Measurements from ENCODE around the gene TIMM10. TPM values are rescaled to one million over a fixed set of nuclear protein-coding genes. Genes with fewer than 3 reads are reported as not detected.
A peak's percentile ranks its signal among the peaks of the same experiment; 100 is the strongest.
"Not testable (repeated sequence)": the region's sequence is repeated elsewhere in the genome, so short reads cannot be mapped to it uniquely, and the experiment has no call there.

Gene TIMM10
- total RNA-seq, 1 donor from 2014 or later = 55.8 TPM

DNA sequence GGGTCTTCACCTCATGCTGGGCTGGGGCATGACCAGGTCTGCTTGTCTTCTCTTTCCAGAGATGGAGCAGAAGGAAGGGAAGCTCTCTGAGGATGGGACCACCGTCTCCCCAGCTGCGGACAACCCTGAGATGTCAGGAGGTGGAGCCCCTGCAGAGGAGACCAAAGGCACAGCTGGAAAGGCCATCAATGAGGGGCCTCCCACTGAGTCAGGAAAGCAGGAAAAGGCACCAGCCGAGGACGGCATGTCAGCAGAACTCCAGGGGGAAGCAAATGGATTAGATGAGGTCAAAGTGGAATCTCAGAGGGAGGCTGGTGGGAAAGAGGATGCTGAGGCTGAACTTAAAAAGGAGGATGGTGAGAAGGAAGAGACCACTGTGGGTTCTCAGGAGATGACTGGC lies 12.0 kb upstream of the TIMM10 start:
- DNase-seq (ENCODE audit: low read depth in 2 of 2) = no peak

GRCh38 chr11:57541169-57541568 lies 10.6 kb upstream of the TIMM10 start:
- no peak for DNase-seq (ENCODE audit: low read depth in 2 of 2)

- DNase-seq (ENCODE audit: low read depth in 2 of 2) = no peak
Measured at GRCh38 chr11:57539342-57539741, 8.8 kb upstream of the TIMM10 start.

- no peak for DNase-seq (ENCODE audit: low read depth in 2 of 2)
Measured at GRCh38 chr11:57536947-57537619, 6.5 kb upstream of the TIMM10 start, which contains the start of gene SMTNL1. SMTNL1 (plus strand) TSS chr11:57537595; CDS start chr11:57542643, 5,048 bp downstream.

DNA sequence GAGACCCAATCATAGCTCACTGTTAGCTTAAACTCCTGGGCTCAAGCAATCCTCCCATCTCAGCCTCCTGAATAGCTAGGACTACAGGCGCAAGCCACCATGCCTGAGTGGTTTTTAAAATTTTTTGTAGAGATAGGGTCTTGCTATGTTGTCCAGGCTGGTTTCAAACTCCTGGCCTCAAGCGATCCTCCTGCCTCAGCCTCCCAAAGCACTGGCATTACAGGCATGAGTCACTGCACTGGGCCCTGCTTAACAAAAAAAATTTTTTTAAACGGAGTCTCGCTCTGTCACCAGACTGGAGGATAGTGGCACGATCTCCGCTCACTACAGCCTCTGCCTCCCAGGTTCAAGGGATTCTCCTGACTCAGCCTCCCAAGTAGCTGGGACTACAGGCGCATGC lies 3.9 kb upstream of the TIMM10 start:
- not testable (repeated sequence) for DNase-seq (ENCODE audit: low read depth in 2 of 2)

DNA sequence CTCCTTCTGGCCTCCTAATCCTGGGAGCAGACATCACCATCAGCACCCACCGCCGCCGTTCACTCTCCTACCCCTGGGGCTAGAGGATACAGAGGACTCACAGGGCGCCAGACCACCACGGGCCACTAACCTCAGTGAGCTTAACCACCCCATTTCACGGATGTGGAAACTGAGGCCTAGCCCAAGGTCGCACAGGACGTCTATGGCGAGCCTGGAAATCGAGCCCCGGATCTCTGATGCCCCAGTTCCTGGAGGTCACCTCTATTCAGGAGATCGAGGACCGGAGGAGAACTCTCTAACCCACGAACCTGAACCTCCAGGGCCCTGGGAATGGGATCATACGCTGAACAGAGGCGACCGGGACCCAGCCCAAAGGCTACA lies 349 bp downstream of the TIMM10 start:
- DNase-seq (ENCODE audit: low read depth in 2 of 2) = no peak

- no peak for DNase-seq (ENCODE audit: low read depth in 2 of 2)
Measured at GRCh38 chr11:57529012-57529411, 1.5 kb downstream of the TIMM10 start.

DNA sequence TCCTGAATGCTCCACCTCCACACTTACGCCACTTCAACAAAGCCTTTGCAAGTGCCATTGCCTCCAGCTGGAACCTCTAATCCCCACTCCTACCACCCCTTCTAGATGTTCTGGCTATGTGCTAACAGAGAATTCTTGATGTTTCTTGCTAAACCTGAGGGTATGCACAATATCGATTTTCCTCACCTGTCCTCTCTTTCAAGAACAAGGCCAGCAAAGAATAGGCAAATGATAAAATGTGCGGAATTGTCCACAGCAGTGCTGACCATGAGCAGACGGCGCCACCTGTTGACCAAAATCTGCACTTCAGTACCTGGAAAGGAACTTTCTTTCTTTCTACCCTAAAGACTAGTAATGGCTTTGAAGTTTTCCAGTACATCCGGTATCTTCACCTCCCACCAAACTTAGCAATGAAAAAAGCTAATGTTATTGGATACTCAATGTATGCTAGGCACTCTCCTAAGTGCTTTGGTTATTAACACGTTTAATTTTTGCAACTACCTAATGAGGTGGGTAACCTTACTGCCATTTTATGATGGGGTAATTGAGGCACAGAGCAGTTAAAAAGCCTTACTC lies 3.4 kb downstream of the TIMM10 start:
- DNase-seq (ENCODE audit: low read depth in 2 of 2) = peak; percentile 64 to 79

- no peak for DNase-seq (ENCODE audit: low read depth in 2 of 2)
Measured at GRCh38 chr11:57523419-57523818, 7.1 kb downstream of the TIMM10 start.

- no peak for DNase-seq (ENCODE audit: low read depth in 2 of 2)
Measured at GRCh38 chr11:57521116-57521515, 9.4 kb downstream of the TIMM10 start.

- no peak for DNase-seq (ENCODE audit: low read depth in 2 of 2)
Measured at GRCh38 chr11:57516061-57516443, 14.5 kb downstream of the TIMM10 start.

GRCh38 chr11:57515332-57516060 lies 15.1 kb downstream of the TIMM10 start, which contains the start of gene SLC43A1:
SLC43A1 (minus strand) TSS chr11:57515702; CDS start chr11:57514111, 1,591 bp downstream.
- peak; percentile 52 to 61 for DNase-seq (ENCODE audit: low read depth in 2 of 2)

DNA sequence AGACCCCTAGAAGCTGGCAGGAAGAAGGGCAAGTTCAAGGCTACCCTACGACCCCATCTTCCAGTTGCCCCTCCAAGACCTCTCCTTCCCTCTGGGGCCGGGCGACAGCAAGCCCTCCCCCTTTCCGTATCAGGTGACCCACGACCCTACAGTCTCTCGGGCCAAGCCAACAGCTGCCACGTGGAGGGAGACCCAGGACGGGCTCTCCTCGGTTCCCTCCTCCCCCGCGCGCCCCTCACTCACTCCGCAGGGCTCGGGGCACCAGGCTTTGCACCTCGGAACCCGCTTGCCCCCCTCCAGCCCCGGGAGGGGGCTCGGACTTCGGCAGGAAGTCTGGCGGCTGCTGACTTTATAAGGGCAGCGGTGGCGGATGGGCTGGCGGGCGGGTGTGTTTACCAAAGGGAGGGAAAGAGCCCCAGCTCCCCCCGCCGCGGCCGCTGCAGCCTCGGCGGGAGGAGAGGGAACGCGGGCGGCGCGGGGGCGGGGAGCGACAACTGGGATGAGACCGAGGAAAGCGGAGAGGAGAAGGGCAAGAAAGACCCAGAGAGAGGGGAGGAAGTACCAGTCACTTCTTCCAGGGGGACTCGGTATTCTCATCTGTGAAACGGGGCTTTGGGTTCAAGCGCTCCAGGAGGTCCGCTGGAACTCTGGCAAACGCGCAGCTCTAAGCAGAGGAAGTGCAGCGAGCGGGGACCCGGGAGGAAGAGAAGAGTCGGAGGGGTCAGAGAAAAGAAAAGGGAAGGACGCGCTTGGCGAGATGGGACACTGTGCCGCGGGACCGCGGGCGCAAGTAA lies 15.8 kb downstream of the TIMM10 start:
- peak; percentile 24 to 56 for DNase-seq (ENCODE audit: low read depth in 2 of 2)

GRCh38 chr11:57513911-57514537 lies 16.5 kb downstream of the TIMM10 start:
- peak; percentile 33 to 57 for DNase-seq (ENCODE audit: low read depth in 2 of 2)

DNA sequence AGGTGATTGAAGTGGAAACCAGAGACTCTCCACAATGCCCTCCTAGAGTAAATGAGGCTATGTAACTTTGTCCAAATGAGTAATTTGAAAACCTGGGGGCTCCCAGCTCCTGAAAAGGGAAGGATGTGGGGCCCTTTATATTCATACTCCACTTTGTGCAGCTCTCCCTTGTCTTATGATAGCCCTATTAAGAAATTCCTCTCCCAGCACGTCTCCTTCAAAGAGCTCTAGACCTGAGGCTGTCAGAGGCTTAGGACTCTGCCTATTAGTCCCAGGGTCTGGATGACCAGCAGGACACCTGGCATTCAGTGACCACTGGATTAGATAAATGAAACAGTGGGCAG lies 17.1 kb downstream of the TIMM10 start:
- DNase-seq (ENCODE audit: low read depth in 2 of 2) = no peak

DNA sequence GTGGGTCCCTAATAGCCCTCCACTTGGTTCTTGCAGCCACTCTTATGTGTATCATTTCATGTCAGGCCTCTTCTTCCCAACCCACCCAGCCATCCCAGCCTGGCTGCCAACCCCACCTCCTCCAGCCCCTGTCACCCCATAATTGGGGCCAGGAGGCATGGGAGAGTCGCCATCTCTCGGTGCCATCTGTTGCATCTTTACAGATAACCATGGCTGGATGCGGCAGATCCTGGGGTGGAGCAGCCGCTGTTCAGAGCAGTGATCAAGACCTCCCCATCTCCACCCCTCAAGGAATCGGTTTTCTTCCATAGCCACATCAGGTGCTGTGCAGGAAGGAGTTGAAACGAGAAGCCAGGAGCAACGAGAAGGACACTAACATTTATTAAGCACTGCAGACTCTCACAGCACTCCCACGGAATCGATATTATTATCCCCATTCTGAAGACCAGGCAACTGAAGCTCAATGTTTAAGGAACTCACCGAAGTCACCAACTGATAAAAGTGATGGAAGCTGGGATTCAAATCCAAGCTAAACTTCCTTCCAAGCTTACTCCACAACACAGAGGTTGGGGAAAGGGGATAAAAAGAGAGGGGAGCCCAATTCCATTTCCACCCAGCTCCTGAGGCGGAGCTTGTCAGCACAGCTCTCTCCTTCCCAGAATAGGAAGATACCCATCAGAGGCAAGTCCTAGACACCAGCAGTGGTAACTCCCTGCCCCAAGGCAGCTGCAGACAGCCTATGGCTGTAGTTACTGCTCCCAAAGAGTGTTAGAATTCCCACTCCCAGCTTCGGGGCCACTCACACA lies 17.7 kb downstream of the TIMM10 start:
- DNase-seq (ENCODE audit: low read depth in 2 of 2) = no peak

DNA sequence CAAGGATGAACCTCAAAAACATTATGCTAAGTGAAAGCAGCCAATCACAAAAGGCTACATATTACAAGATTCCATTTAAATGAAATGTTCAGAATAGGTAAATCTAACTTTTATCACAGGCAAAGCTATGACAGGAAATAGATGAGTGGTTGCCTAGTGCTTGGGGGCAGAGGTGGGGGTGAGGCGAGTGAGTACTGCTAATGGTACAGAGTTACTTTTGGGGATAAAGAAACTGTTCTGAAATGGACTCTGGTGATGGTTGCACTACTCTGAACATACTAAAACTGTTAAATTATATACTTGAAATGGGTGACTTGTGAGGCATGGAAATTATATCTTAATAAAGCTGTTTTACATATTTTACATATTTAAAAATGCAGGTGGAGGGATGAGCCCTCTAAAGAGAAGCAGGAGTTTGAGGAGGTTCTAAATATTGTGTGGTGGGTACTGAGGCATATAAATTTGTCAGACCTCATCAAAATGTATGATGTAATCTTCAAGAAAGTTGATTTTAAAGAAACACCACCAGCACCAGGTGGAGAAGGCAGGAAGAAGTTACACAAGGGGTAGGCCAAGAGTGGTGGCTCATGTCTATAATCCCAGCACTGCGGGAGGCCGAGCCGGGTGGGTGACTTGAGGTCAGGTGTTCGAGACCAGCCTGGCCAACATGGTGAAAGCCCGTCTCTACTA lies 18.7 kb downstream of the TIMM10 start:
- no peak for DNase-seq (ENCODE audit: low read depth in 2 of 2)

- no peak for DNase-seq (ENCODE audit: low read depth in 2 of 2)
Measured at GRCh38 chr11:57508341-57509170, 22.0 kb downstream of the TIMM10 start.

GRCh38 chr11:57506522-57506921 lies 24.0 kb downstream of the TIMM10 start:
- DNase-seq (ENCODE audit: low read depth in 2 of 2) = no peak

Measured in lung microvascular endothelial cell (primary cell).